Measurements from ENCODE around the gene ZDHHC16.

Gene ZDHHC16

DNA sequence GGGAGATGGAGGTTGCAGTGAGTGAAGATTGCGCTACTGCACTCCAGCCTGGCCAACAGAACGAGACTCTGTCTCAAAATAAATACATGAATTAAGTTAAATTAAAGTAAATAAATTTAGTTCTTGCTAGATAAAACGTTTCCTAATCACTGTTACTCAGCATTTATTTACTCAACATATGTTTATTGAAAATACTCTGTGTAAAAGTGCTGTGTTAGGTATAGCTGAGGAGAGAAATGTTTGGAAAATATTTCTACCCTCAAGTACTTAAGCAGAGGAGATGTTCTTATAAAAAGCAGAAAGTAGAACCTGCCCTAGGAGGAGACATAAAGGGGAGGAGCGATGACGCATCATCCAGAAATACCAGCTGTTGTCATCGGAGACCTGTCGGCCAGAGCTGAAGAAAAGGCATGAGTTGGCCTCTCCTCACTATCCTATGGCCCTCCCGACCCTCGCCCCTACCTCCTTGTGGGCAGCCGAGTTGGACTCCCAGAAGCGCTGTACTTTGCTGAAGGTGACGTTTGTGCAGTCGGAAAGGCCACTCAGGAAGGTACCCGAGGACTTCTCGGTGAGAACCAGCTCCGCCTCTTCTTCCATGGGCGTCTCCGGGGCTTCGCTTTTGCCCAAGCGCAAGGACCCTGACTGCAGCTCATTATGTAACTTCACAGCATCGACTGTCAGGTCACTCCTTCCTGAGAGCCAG, 46.0 kb upstream of the ZDHHC16 start (continued):
- TF ChIP-seq ZNF660 (tag by site-specific recombination; IDR thresholded peaks at IDR 0.05) = peak; percentile 12; the same call in 1 of the 2 replicates
- peak; percentile 57; the same call in 1 of the 2 replicates for TF ChIP-seq SP7 (tag by site-specific recombination; IDR thresholded peaks at IDR 0.05)
- peak; percentile 38 for TF ChIP-seq ZXDB (tag by site-specific recombination; IDR thresholded peaks at IDR 0.05)
- TF ChIP-seq, protein P1, sequence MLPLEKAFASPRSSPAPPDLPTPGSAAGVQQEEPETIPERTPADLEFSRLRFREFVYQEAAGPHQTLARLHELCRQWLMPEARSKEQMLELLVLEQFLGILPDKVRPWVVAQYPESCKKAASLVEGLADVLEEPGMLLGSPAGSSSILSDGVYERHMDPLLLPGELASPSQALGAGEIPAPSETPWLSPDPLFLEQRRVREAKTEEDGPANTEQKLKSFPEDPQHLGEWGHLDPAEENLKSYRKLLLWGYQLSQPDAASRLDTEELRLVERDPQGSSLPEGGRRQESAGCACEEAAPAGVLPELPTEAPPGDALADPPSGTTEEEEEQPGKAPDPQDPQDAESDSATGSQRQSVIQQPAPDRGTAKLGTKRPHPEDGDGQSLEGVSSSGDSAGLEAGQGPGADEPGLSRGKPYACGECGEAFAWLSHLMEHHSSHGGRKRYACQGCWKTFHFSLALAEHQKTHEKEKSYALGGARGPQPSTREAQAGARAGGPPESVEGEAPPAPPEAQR (tag by site-specific recombination; IDR thresholded peaks at IDR 0.05) = no peak
- TF ChIP-seq ZNF76 (tag by site-specific recombination; IDR thresholded peaks at IDR 0.05; ENCODE audit: borderline replicate concordance, low read depth) = peak; percentile 37; the same call in 1 of the 2 replicates
- TF ChIP-seq, protein P2, sequence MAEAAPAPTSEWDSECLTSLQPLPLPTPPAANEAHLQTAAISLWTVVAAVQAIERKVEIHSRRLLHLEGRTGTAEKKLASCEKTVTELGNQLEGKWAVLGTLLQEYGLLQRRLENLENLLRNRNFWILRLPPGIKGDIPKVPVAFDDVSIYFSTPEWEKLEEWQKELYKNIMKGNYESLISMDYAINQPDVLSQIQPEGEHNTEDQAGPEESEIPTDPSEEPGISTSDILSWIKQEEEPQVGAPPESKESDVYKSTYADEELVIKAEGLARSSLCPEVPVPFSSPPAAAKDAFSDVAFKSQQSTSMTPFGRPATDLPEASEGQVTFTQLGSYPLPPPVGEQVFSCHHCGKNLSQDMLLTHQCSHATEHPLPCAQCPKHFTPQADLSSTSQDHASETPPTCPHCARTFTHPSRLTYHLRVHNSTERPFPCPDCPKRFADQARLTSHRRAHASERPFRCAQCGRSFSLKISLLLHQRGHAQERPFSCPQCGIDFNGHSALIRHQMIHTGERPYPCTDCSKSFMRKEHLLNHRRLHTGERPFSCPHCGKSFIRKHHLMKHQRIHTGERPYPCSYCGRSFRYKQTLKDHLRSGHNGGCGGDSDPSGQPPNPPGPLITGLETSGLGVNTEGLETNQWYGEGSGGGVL (tag by site-specific recombination; IDR thresholded peaks at IDR 0.05) = 0 out of 2 replicates have a peak, but pooled peaks have one; percentile 38
- peak; percentile 88 for TF ChIP-seq ZNF366 (tag by site-specific recombination; conservative IDR thresholded peaks at IDR 0.05)
- TF ChIP-seq ZNF548 (tag by site-specific recombination; IDR thresholded peaks at IDR 0.05) = no peak

DNA sequence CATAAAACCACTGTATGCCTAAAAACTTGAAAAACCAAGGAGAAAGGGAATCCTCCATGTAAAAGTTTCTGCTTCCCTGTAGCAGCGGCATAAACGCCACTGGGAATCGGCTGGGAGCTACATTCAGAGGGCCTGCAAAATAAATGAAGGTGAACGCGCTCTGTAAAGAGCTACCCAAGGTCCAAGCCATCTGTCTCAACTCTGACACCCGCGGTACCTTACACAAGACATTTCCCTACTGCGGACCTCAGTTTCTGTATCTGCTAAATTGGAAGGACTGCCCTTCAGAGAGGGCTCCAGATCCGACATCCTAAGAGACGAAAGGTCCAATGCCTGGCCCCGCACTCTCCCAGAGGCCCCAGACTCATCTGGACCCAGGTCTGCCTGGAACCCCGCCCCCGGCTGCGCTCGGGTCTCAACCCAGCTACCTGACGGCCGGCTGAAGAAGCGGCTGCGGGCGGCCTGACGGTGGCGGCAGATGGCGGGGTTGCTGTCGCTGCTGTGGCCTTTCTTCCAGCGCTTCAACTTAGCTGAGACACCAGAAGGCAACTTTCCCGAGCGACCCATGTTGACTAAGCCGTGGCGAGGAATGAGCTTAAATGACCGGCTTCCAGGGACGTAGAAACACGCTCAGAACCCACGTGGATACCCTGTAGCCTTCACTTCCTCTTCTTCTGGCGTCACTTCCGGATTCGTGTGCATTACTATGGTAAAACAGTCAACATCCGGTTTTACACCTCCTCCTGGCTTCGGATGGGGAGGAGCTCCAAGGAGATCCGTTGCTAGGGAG, 45.1 kb upstream of the ZDHHC16 start, which contains the start of gene RRP12:
Gene RRP12, minus strand, starts transcription at position 676 of the 790 bp plus-strand sequence. Its CDS starts 109 bp downstream, at position 567.
- peak within 1 kb of the TSS; percentile 52 for H3K27ac ChIP-seq (ENCODE audit: extremely low read depth, low read depth, low read length)
- CTCF ChIA-PET = interaction anchor here (0.6 to 1.1 kb wide), 6 partner anchors 32 to 1344 kb away, joined by 3 to 6 read pairs (median 3); no protein-coding TSS in a partner anchor
- POLR2A ChIA-PET = interaction anchor here (1.0 to 2.6 kb wide), 13 partner anchors 10 to 313 kb away, joined by 3 to 18 read pairs (median 3); partner anchors contain the start of genes ARHGAP19, FRAT2 and MARVELD1
- H3K9me3 ChIP-seq (ENCODE audit: control insufficient read depth, insufficient read depth, low read depth, low read length) = no peaks in the 10 kb centered on the region
- H3K4me1 ChIP-seq (ENCODE audit: control insufficient read depth, insufficient read depth, low read length) = 0 out of 2 replicates have a peak, but pooled peaks cover 4% of the 10 kb centered on the region
- H3K36me3 ChIP-seq (ENCODE audit: control insufficient read depth in 2 of 2, insufficient read depth in 1 of 2, low read length in 2 of 2) = peaks cover 16 to 19% of the 10 kb centered on the region in 2 experiments; a peak in 2 of 3 replicates
- H3K4me3 ChIP-seq (ENCODE audit: low read depth, low read length) = peak within 1 kb of the TSS; percentile 79
- TF ChIP-seq ZNF423 (tag by site-specific recombination; IDR thresholded peaks at IDR 0.05) (no peak), ZNF843 (tag by site-specific recombination; IDR thresholded peaks at IDR 0.05) (no peak), EGR2 (tag by site-specific recombination; IDR thresholded peaks at IDR 0.05; ENCODE audit: low read depth) (no peak), KLF16 (tag by site-specific recombination; IDR thresholded peaks at IDR 0.05) (peak; percentile 81), HOXC10 (CRISPR knock-in tag; IDR thresholded peaks at IDR 0.05) (no peak), ZBTB17 (tag by site-specific recombination; IDR thresholded peaks at IDR 0.05) (peak; percentile 93), SCRT2 (tag by site-specific recombination; IDR thresholded peaks at IDR 0.05) (peak; percentile 72; the same call in 1 of the 2 replicates), ZNF140 (tag by site-specific recombination; IDR thresholded peaks at IDR 0.05) (no peak), ZNF549 (tag by site-specific recombination; IDR thresholded peaks at IDR 0.05) (no peak), ZNF529 (tag by site-specific recombination; IDR thresholded peaks at IDR 0.05; ENCODE audit: insufficient replicate concordance) (no peak), ZNF776 (tag by site-specific recombination; IDR thresholded peaks at IDR 0.05; ENCODE audit: borderline replicate concordance) (no peak), GLI2 (tag by site-specific recombination; IDR thresholded peaks at IDR 0.05; ENCODE audit: borderline replicate concordance, low read depth) (no peak), ZNF560 (tag by site-specific recombination; IDR thresholded peaks at IDR 0.05; ENCODE audit: borderline replicate concordance) (no peak), ZFHX2 (tag by site-specific recombination; conservative IDR thresholded peaks at IDR 0.05) (no peak)
- TF ChIP-seq, protein P3, sequence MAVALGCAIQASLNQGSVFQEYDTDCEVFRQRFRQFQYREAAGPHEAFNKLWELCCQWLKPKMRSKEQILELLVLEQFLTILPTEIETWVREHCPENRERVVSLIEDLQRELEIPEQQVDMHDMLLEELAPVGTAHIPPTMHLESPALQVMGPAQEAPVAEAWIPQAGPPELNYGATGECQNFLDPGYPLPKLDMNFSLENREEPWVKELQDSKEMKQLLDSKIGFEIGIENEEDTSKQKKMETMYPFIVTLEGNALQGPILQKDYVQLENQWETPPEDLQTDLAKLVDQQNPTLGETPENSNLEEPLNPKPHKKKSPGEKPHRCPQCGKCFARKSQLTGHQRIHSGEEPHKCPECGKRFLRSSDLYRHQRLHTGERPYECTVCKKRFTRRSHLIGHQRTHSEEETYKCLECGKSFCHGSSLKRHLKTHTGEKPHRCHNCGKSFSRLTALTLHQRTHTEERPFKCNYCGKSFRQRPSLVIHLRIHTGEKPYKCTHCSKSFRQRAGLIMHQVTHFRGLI (tag by site-specific recombination; IDR thresholded peaks at IDR 0.05) = no peak
- TF ChIP-seq, protein P4, sequence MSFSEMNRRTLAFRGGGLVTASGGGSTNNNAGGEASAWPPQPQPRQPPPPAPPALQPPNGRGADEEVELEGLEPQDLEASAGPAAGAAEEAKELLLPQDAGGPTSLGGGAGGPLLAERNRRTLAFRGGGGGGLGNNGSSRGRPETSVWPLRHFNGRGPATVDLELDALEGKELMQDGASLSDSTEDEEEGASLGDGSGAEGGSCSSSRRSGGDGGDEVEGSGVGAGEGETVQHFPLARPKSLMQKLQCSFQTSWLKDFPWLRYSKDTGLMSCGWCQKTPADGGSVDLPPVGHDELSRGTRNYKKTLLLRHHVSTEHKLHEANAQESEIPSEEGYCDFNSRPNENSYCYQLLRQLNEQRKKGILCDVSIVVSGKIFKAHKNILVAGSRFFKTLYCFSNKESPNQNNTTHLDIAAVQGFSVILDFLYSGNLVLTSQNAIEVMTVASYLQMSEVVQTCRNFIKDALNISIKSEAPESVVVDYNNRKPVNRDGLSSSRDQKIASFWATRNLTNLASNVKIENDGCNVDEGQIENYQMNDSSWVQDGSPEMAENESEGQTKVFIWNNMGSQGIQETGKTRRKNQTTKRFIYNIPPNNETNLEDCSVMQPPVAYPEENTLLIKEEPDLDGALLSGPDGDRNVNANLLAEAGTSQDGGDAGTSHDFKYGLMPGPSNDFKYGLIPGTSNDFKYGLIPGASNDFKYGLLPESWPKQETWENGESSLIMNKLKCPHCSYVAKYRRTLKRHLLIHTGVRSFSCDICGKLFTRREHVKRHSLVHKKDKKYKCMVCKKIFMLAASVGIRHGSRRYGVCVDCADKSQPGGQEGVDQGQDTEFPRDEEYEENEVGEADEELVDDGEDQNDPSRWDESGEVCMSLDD (tag by site-specific recombination; IDR thresholded peaks at IDR 0.05) = no peak
